ENCODE measurements around the gene KHDC3L. TPM values are rescaled to one million over a fixed set of nuclear protein-coding genes. Genes with fewer than 3 reads are reported as not detected.
"Not testable (repeated sequence)": the region's sequence is repeated elsewhere in the genome, so short reads cannot be mapped to it uniquely, and the experiment has no call there.

Gene KHDC3L
- total RNA-seq, 1 donor from 2014 or later = not detected

DNA sequence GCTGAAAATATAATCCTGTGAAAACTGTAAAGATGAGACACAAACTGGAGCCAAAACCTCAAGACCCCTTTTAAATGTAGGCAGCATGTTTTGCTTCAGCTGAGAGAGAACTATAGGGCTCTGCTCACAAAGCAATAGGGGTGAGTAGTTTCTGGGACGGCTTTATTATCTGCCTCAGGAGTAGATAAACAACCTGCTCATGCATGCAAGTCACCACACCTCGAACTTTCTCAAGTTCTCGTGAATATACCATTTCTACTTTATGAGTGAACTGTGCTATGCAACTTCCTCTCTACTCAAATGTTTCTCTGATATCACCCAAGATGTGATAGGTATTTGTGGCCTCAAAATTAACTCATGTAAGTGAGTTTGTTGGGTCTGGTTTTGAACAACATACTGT lies 14.8 kb downstream of the KHDC3L start:
- Mint-ChIP-seq H3K27ac (no peak overlapping the region), H3K27me3 (ENCODE audit: low read depth) (no peaks in the 10 kb centered on the region), H3K9me3 (no peaks in the 10 kb centered on the region), H3K4me1 (ENCODE audit: low read depth) (no peaks in the 10 kb centered on the region), H3K4me3 (ENCODE audit: low read depth) (no peak overlapping the region), H3K36me3 (ENCODE audit: low read depth) (no peaks in the 10 kb centered on the region)
- DNase-seq (ENCODE audit: low spot score) = no peak
- intact Hi-C loops (cut with micrococcal nuclease) = no loop called here

GRCh38 chr6:73381531-73381930 lies 19.1 kb downstream of the KHDC3L start:
- H3K27ac Mint-ChIP-seq = not testable (repeated sequence)

DNA sequence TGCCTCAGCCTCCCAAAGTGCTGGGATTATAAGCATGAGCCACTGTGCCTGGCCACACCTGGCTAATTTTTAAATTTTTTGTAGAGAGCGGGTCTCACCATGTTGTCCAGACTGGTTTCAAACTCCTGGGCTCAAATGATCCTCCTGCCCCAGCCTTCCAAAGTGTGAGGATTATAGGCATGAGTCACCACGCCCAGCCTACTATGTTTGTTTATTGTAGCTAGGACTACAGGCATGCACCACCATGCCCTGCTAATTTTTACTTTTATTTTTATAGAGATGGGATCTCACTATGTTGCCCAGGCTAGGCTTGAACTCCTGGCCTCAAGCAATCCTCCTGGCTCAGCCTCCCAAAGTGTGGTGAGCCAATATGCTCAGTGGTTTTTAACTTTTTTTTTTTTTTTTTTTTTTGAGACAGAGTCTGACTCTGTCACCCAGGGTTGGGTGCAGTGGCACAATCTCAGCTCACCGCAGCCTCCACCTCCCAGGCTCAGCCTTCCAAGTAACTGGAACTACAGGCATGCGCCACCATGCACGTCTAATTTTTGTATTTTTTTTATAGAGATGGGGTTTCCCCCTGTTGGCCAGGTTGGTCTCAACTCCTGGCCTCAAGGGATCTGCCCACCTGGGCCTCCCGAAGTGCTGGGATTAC lies 20.1 kb downstream of the KHDC3L start:
- Mint-ChIP-seq H3K4me1 (ENCODE audit: low read depth) (no peaks in the 10 kb centered on the region), H3K27ac (no peak overlapping the region), H3K36me3 (ENCODE audit: low read depth) (no peaks in the 10 kb centered on the region), H3K4me3 (ENCODE audit: low read depth) (no peak overlapping the region), H3K27me3 (ENCODE audit: low read depth) (no peaks in the 10 kb centered on the region), H3K9me3 (no peaks in the 10 kb centered on the region)
- intact Hi-C loops (cut with micrococcal nuclease) = no loop called here
- DNase-seq (ENCODE audit: low spot score) = no peak

More at GRCh38 chr6:73381531-73381930, 19.1 kb downstream of the KHDC3L start:
- H3K4me3 Mint-ChIP-seq (ENCODE audit: low read depth); H3K27me3 Mint-ChIP-seq (ENCODE audit: low read depth); intact Hi-C loops (cut with micrococcal nuclease); H3K4me1 Mint-ChIP-seq (ENCODE audit: low read depth); DNase-seq (ENCODE audit: low spot score); H3K9me3 Mint-ChIP-seq; H3K36me3 Mint-ChIP-seq (ENCODE audit: low read depth): not testable (repeated sequence)

GRCh38 chr6:73388433-73388799 lies 26.0 kb downstream of the KHDC3L start:
- Mint-ChIP-seq H3K27ac (peak overlapping the region; percentile 25), H3K27me3 (ENCODE audit: low read depth) (no peaks in the 10 kb centered on the region), H3K9me3 (no peaks in the 10 kb centered on the region), H3K36me3 (ENCODE audit: low read depth) (peaks cover 6% of the 10 kb centered on the region), H3K4me3 (ENCODE audit: low read depth) (peak overlapping the region; percentile 76), H3K4me1 (ENCODE audit: low read depth) (peaks cover 18% of the 10 kb centered on the region)
- DNase-seq (ENCODE audit: low spot score) = no peak
- intact Hi-C loops (cut with micrococcal nuclease) = no loop called here

- DNase-seq (ENCODE audit: low spot score) = peak; percentile 67
- no peaks in the 10 kb centered on the region for H3K9me3 Mint-ChIP-seq
- peaks cover 6% of the 10 kb centered on the region for H3K36me3 Mint-ChIP-seq (ENCODE audit: low read depth)
- intact Hi-C loops (cut with micrococcal nuclease) = no loop called here
- peaks cover 18% of the 10 kb centered on the region for H3K4me1 Mint-ChIP-seq (ENCODE audit: low read depth)
- no peaks in the 10 kb centered on the region for H3K27me3 Mint-ChIP-seq (ENCODE audit: low read depth)
- H3K27ac Mint-ChIP-seq = peak overlapping the region; percentile 25
- peak overlapping the region; percentile 76 for H3K4me3 Mint-ChIP-seq (ENCODE audit: low read depth)
Measured at GRCh38 chr6:73388800-73389512, 26.5 kb downstream of the KHDC3L start.

- Mint-ChIP-seq H3K36me3 (ENCODE audit: low read depth) (peaks cover 6% of the 10 kb centered on the region), H3K9me3 (no peaks in the 10 kb centered on the region), H3K27me3 (ENCODE audit: low read depth) (no peaks in the 10 kb centered on the region), H3K4me1 (ENCODE audit: low read depth) (peaks cover 18% of the 10 kb centered on the region), H3K27ac (no peak overlapping the region), H3K4me3 (ENCODE audit: low read depth) (no peak overlapping the region)
- no peak for DNase-seq (ENCODE audit: low spot score)
- intact Hi-C loops (cut with micrococcal nuclease) = no loop called here
Measured at GRCh38 chr6:73389854-73390253, 27.4 kb downstream of the KHDC3L start.

GRCh38 chr6:73391675-73392074 lies 29.2 kb downstream of the KHDC3L start:
- Mint-ChIP-seq H3K27me3 (ENCODE audit: low read depth) (no peaks in the 10 kb centered on the region), H3K36me3 (ENCODE audit: low read depth) (peaks cover 6% of the 10 kb centered on the region), H3K4me3 (ENCODE audit: low read depth) (no peak overlapping the region), H3K27ac (no peak overlapping the region), H3K4me1 (ENCODE audit: low read depth) (peaks cover 18% of the 10 kb centered on the region), H3K9me3 (no peaks in the 10 kb centered on the region)
- intact Hi-C loops (cut with micrococcal nuclease) = no loop called here
- no peak for DNase-seq (ENCODE audit: low spot score)

DNA sequence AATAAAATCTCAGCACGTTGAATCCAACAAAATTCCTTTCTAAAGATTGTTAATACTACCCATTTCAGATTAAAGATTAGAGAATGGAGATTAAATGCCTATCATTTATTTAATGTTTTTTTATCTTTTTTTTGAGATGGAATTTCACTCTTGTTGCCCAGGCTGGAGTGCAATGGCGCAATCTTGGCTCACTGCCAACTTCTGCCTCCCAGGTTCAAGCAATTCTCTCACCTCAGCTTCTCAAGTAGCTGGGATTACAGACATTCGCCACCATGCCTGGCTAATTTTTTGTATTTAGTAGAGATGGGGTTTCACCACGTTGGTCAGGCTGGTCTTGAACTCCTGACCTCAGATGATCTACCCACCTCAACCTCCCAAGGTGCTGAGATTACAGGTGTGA lies 29.7 kb downstream of the KHDC3L start:
- H3K9me3 Mint-ChIP-seq; DNase-seq (ENCODE audit: low spot score); H3K27ac Mint-ChIP-seq; intact Hi-C loops (cut with micrococcal nuclease); H3K4me3 Mint-ChIP-seq (ENCODE audit: low read depth); H3K27me3 Mint-ChIP-seq (ENCODE audit: low read depth); H3K36me3 Mint-ChIP-seq (ENCODE audit: low read depth): not testable (repeated sequence)
- peaks cover 18% of the 10 kb centered on the region for H3K4me1 Mint-ChIP-seq (ENCODE audit: low read depth)

DNA sequence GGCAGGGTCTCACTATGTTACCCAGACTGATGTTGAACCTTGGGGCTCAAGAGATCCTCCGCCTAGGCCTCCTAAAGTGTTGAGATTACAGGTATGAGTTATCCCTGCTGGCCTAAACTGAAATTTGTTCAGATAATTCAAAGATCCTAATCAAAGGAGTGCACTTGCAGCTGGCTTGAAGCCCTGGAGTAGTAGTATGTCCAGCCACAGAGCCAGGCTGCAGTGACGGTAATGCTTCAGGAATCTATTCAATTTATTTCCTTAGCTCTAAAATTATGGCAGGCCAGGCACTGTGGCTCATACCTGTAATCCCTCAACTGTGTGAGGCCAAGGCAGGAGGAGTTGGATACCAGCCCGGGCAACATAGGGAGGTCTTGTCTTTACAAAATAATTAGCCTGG lies 30.8 kb downstream of the KHDC3L start:
- no peaks in the 10 kb centered on the region for H3K9me3 Mint-ChIP-seq
- no peak for DNase-seq (ENCODE audit: low spot score)
- peaks cover 6% of the 10 kb centered on the region for H3K36me3 Mint-ChIP-seq (ENCODE audit: low read depth)
- no peak overlapping the region for H3K4me3 Mint-ChIP-seq (ENCODE audit: low read depth)
- intact Hi-C loops (cut with micrococcal nuclease) = no loop called here
- peaks cover 17% of the 10 kb centered on the region for H3K4me1 Mint-ChIP-seq (ENCODE audit: low read depth)
- no peaks in the 10 kb centered on the region for H3K27me3 Mint-ChIP-seq (ENCODE audit: low read depth)
- no peak overlapping the region for H3K27ac Mint-ChIP-seq

- no peaks in the 10 kb centered on the region for H3K27me3 Mint-ChIP-seq (ENCODE audit: low read depth)
- peak within 1 kb of the TSS; percentile 82 for H3K27ac Mint-ChIP-seq
- peak; percentile 47 for DNase-seq (ENCODE audit: low spot score)
- H3K4me3 Mint-ChIP-seq (ENCODE audit: low read depth) = peak within 1 kb of the TSS; percentile 75
- intact Hi-C loops (cut with micrococcal nuclease) = no loop called here
- H3K9me3 Mint-ChIP-seq = no peaks in the 10 kb centered on the region
- H3K4me1 Mint-ChIP-seq (ENCODE audit: low read depth) = peaks cover 12% of the 10 kb centered on the region
- peaks cover 6% of the 10 kb centered on the region for H3K36me3 Mint-ChIP-seq (ENCODE audit: low read depth)
Measured at GRCh38 chr6:73394577-73395354, 32.3 kb downstream of the KHDC3L start, which contains the start of gene DDX43. DDX43 (plus strand) TSS chr6:73394828; CDS start chr6:73394906, 78 bp downstream.

DNA sequence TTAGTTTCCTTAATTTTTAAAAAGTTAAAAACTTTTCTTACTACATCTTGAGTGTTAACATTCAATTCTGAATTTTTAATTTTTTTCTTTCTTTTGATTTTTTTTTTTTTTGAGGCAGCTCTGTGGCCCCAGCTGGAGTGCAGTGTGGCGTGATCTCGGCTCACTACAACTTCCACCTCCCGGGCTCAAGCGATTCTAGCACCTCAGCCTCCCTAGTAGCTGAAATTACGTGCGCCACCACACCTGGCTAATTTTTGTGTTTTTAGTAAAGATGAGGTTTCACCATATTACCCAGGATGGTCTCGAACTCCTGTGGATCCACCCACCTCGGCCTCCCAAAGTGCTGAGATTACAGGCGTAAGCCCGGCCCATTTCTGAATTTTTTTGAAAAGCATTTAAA lies 33.4 kb downstream of the KHDC3L start:
- Mint-ChIP-seq H3K4me3 (ENCODE audit: low read depth) (no peak overlapping the region), H3K4me1 (ENCODE audit: low read depth) (peaks cover 12% of the 10 kb centered on the region), H3K27ac (no peak overlapping the region), H3K9me3 (no peaks in the 10 kb centered on the region), H3K27me3 (ENCODE audit: low read depth) (no peaks in the 10 kb centered on the region), H3K36me3 (ENCODE audit: low read depth) (peaks cover 6% of the 10 kb centered on the region)
- intact Hi-C loops (cut with micrococcal nuclease) = no loop called here
- no peak for DNase-seq (ENCODE audit: low spot score)

- Mint-ChIP-seq H3K27me3 (ENCODE audit: low read depth) (no peaks in the 10 kb centered on the region), H3K4me3 (ENCODE audit: low read depth) (no peak overlapping the region), H3K9me3 (no peaks in the 10 kb centered on the region), H3K4me1 (ENCODE audit: low read depth) (no peaks in the 10 kb centered on the region), H3K27ac (no peak overlapping the region), H3K36me3 (ENCODE audit: low read depth) (no peaks in the 10 kb centered on the region)
- intact Hi-C loops (cut with micrococcal nuclease) = no loop called here
- no peak for DNase-seq (ENCODE audit: low spot score)
Measured at GRCh38 chr6:73400656-73401055, 38.2 kb downstream of the KHDC3L start.

DNA sequence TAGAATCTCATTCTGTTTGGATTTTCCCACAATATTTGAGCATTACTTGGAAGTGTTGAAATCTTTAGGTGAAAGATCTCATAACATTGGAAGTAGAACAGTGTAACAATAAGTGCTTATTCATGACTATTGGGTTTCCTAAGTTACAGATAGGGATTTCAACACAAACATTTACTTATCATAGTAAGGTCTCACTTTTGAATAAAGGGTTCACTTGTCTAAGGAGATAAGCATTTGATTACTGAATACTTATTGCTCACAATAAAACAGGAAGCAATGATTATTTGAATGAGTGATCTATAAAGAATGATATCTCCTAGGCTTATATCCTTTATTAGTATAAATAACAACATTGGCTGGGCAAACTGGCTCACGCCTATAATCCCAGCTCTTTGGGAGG lies 46.9 kb downstream of the KHDC3L start:
- no peak for DNase-seq (ENCODE audit: low spot score)

More for the DNA sequence above, 46.9 kb downstream of the KHDC3L start:
- H3K36me3 Mint-ChIP-seq (ENCODE audit: low read depth) = peaks cover 19% of the 10 kb centered on the region
- H3K4me3 Mint-ChIP-seq (ENCODE audit: low read depth) = no peak overlapping the region
- intact Hi-C loops (cut with micrococcal nuclease) = no loop called here
- H3K27ac Mint-ChIP-seq = no peak overlapping the region
- H3K4me1 Mint-ChIP-seq (ENCODE audit: low read depth) = no peaks in the 10 kb centered on the region
- H3K9me3 Mint-ChIP-seq = no peaks in the 10 kb centered on the region
- no peaks in the 10 kb centered on the region for H3K27me3 Mint-ChIP-seq (ENCODE audit: low read depth)
